Thymus (tissue), 11 donors: ENCODE data around the gene LAS1L. TPM values are rescaled to one million over a fixed set of nuclear protein-coding genes. Genes with fewer than 3 reads are reported as not detected.
"Not testable (repeated sequence)": the region's sequence is repeated elsewhere in the genome, so short reads cannot be mapped to it uniquely, and the experiment has no call there.

Experiments used
- DNase-seq, 9 donors: peaks; one replicate each; pipeline ENCODE4 v3.0.0-alpha.2; 2013; ENCODE audit warnings: low spot score in 9 of 9, low read depth in 6 of 9, missing footprints in 1 of 9
- H3K27ac ChIP-seq, 2 donors: one replicate each; pipeline ENCODE4 v1.5.1; 2013; ENCODE audit warnings: control low read depth in 1 of 2, low read depth in 1 of 2, low read length in 1 of 2, mild to moderate bottlenecking in 1 of 2, moderate library complexity in 1 of 2
- H3K27me3 ChIP-seq, 2 donors: one replicate each; pipeline ENCODE4 v1.5.1; 2013; ENCODE audit warnings: low read length in 1 of 2; ENCODE audit not compliant: control insufficient read depth in 2 of 2, insufficient read depth in 1 of 2
- H3K36me3 ChIP-seq, 2 donors: one replicate each; pipeline ENCODE4 v1.5.1; 2013; ENCODE audit warnings: low read length in 1 of 2, mild to moderate bottlenecking in 1 of 2, moderate library complexity in 1 of 2; ENCODE audit not compliant: control insufficient read depth in 2 of 2, insufficient read depth in 2 of 2
- H3K4me1 ChIP-seq, 2 donors: one replicate each; pipeline ENCODE4 v1.5.1; 2013; ENCODE audit warnings: low read length in 2 of 2; ENCODE audit not compliant: control insufficient read depth in 2 of 2, insufficient read depth in 2 of 2
- H3K4me3 ChIP-seq, 2 donors: one replicate each; pipeline ENCODE4 v1.5.1; 2013; ENCODE audit warnings: low read length in 2 of 2, control low read depth in 1 of 2, mild to moderate bottlenecking in 1 of 2
- H3K9me3 ChIP-seq, 2 donors: one replicate each; pipeline ENCODE4 v1.5.1; 2013; ENCODE audit warnings: low read length in 1 of 2, mild to moderate bottlenecking in 1 of 2; ENCODE audit not compliant: control insufficient read depth in 2 of 2, insufficient read depth in 1 of 2
- WGBS: extraction: QIAGEN DNeasy Blood & Tissue Kit; methylation state at CpG from one replicate; pipeline ENCODE4 v1.1.7; 2013; 5-methylcytosine and 5-hydroxymethylcytosine counted together
- polyA plus RNA-seq: library from polyadenylated mRNA; stranded (reverse); fragments of 200-250 nt; gene quantifications from one replicate; pipeline ENCODE4 v1.2.3, GENCODE V29; 2013
- total RNA-seq: library from RNA; stranded (reverse); fragments of 120-200 nt; gene quantifications from one replicate; pipeline ENCODE4 v1.2.4, GENCODE V29; 2013
- donor health status: healthy.

Gene LAS1L
- total and polyA plus RNA-seq, 2 donors, result 23.2 to 28.8 TPM

- not testable (repeated sequence) for H3K4me1 ChIP-seq
- WGBS, result 89% methylated on average over 1 of the region's 1 CpG
Observed at GRCh38 chrX:65562850-65563249, 28.3 kb upstream of the LAS1L start.

GRCh38 chrX:65551489-65552339, 17.1 kb upstream of the LAS1L start:
- H3K4me1 ChIP-seq, result no peaks in the 10 kb centered on the region
- no peaks in the 10 kb centered on the region for H3K36me3 ChIP-seq
- H3K4me3 ChIP-seq, result no peak overlapping the region
- no peak for DNase-seq
- no peaks in the 10 kb centered on the region for H3K9me3 ChIP-seq
- no peak overlapping the region for H3K27ac ChIP-seq
- WGBS, result 97% methylated on average over 62 of the region's 62 CpGs
- no peaks in the 10 kb centered on the region for H3K27me3 ChIP-seq

More at GRCh38 chrX:65562850-65563249, 28.3 kb upstream of the LAS1L start:
- H3K27ac ChIP-seq, H3K4me3 ChIP-seq, H3K27me3 ChIP-seq, H3K36me3 ChIP-seq, H3K9me3 ChIP-seq, DNase-seq: not testable (repeated sequence)

GRCh38 chrX:65551086-65551485, 16.5 kb upstream of the LAS1L start:
- 95% methylated on average over 16 of the region's 16 CpGs for WGBS
- no peaks in the 10 kb centered on the region for H3K27me3 ChIP-seq
- no peaks in the 10 kb centered on the region for H3K9me3 ChIP-seq
- no peak for DNase-seq
- H3K4me3 ChIP-seq, result no peak overlapping the region
- no peak overlapping the region for H3K27ac ChIP-seq
- no peaks in the 10 kb centered on the region for H3K36me3 ChIP-seq
- H3K4me1 ChIP-seq, result no peaks in the 10 kb centered on the region

GRCh38 chrX:65545456-65545855, 10.9 kb upstream of the LAS1L start:
- no peaks in the 10 kb centered on the region for H3K27me3 ChIP-seq
- no peaks in the 10 kb centered on the region for H3K36me3 ChIP-seq
- WGBS, result 95% methylated on average over 1 of the region's 1 CpG
- H3K27ac ChIP-seq, result no peak overlapping the region
- no peaks in the 10 kb centered on the region for H3K9me3 ChIP-seq
- no peak overlapping the region for H3K4me3 ChIP-seq
- H3K4me1 ChIP-seq, result no peaks in the 10 kb centered on the region
- no peak for DNase-seq

GRCh38 chrX:65537229-65537628, 2.6 kb upstream of the LAS1L start:
- Histone ChIP-seq H3K27ac (no peak overlapping the region), H3K9me3 (no peaks in the 10 kb centered on the region), H3K4me1 (peaks cover 2 to 12% of the 10 kb centered on the region in 2 donors), H3K4me3 (no peak overlapping the region), H3K27me3 (no peaks in the 10 kb centered on the region), H3K36me3 (peaks cover 0 to under 1% of the 10 kb centered on the region in 2 donors)
- no peak for DNase-seq
- WGBS, result 86% methylated on average over 3 of the region's 3 CpGs

- H3K27me3 ChIP-seq, result no peaks in the 10 kb centered on the region
- H3K4me3 ChIP-seq, result no peak overlapping the region
- H3K36me3 ChIP-seq, result peaks cover under 1 to 5% of the 10 kb centered on the region in 2 donors
- H3K4me1 ChIP-seq, result peaks cover 2 to 12% of the 10 kb centered on the region in 2 donors
- no peaks in the 10 kb centered on the region for H3K9me3 ChIP-seq
- DNase-seq, result no peak
- no peak overlapping the region for H3K27ac ChIP-seq
- WGBS, result 96% methylated on average over 3 of the region's 3 CpGs
Observed at GRCh38 chrX:65536291-65536690, 1.7 kb upstream of the LAS1L start.

- 95% methylated on average over 3 of the region's 3 CpGs for WGBS
- Histone ChIP-seq H3K27ac (no peak overlapping the region), H3K4me1 (peaks cover 2 to 12% of the 10 kb centered on the region in 2 donors), H3K4me3 (no peak overlapping the region), H3K36me3 (peaks cover 13 to 18% of the 10 kb centered on the region in 2 donors), H3K27me3 (no peaks in the 10 kb centered on the region), H3K9me3 (no peaks in the 10 kb centered on the region)
- no peak for DNase-seq
Observed at GRCh38 chrX:65532016-65532415, 2.6 kb downstream of the LAS1L start.

GRCh38 chrX:65528705-65529340, 5.8 kb downstream of the LAS1L start:
- no peak overlapping the region for H3K27ac ChIP-seq
- DNase-seq, result peak in 6 of 9 donors; percentile 6 to 61 (median 24)
- peaks cover 2 to 6% of the 10 kb centered on the region in 2 donors for H3K4me1 ChIP-seq
- H3K27me3 ChIP-seq, result no peaks in the 10 kb centered on the region
- WGBS, result 70% methylated on average over 9 of the region's 9 CpGs
- no peak overlapping the region for H3K4me3 ChIP-seq
- H3K9me3 ChIP-seq, result no peaks in the 10 kb centered on the region
- H3K36me3 ChIP-seq, result peaks cover 21 to 34% of the 10 kb centered on the region in 2 donors

- Histone ChIP-seq H3K27ac (no peak overlapping the region), H3K4me3 (no peak overlapping the region), H3K27me3 (no peaks in the 10 kb centered on the region), H3K36me3 (peaks cover 24 to 38% of the 10 kb centered on the region in 2 donors), H3K9me3 (no peaks in the 10 kb centered on the region), H3K4me1 (peaks cover 0 to under 1% of the 10 kb centered on the region in 2 donors)
- DNase-seq, result no peak
- 70% methylated on average over 3 of the region's 3 CpGs for WGBS
Observed at GRCh38 chrX:65528293-65528692, 6.3 kb downstream of the LAS1L start.
